Measurements from ENCODE around the gene RALGAPA2.

RALGAPA2 gene

DNA sequence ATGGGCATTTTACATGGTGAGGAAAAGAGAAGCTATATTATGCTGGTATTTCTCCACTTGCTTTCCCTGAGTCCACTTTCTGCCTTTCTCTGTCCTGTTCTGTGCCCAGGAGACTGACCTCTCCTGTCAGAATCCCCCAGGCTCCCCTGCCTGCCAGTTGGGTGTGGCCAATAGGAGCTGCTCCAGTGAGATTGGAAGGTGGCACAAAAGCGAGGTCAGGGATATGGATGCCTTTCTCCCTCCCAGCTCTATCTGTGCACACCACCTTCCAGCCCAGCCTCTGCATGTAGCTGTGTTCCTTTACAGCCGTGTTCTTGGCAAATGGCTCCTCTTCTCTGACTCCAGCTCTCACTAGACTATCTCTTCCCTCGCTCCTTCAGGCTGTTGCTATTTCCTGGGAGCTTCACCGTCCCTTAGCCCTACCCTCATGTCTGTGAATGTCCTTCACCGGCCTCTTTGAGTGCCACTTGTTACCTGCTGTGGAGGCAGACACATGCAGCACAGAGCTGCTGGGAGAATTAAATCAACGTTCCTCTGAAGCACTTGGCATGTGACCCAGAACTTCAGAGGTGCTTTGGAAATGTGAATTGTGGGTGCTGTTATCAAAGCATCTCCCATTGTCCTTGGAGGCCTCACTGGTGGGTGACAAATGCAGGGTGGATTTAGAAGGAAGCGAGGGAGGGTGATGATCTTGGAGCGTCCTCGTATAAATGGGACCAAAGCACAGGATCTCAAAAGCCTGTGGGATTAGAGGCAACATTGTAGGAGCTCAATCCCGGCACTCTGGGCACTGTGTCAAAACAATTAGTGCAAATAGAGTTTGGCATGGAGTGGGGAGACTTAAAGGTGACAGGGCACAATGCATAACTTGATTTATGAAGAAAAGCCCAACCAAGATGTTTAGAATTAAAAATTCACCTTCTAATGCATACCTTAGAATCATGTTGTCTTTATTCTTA lies 28.9 kb upstream of the RALGAPA2 start:
- WGBS, 2 experiments (ENCODE audit: insufficient coverage in 2 of 2): 86 to 94% methylated on average over 5 to 10 of the region's 10 CpGs
- H3K36me3 ChIP-seq (ENCODE audit: control insufficient read depth, insufficient read depth, low read length): no peaks in the 10 kb centered on the region
- H3K4me1 ChIP-seq (ENCODE audit: control insufficient read depth, insufficient read depth, low read length, poor library complexity, severe bottlenecking): no peaks in the 10 kb centered on the region
- no peak overlapping the region for H3K27ac ChIP-seq (ENCODE audit: low read depth, low read length, severe bottlenecking)
- H3K4me3 ChIP-seq (ENCODE audit: extremely low read depth, insufficient read depth, low read length, poor library complexity, severe bottlenecking): no peak overlapping the region
- no peaks in the 10 kb centered on the region for H3K9me3 ChIP-seq (ENCODE audit: control insufficient read depth, low read length)

DNA sequence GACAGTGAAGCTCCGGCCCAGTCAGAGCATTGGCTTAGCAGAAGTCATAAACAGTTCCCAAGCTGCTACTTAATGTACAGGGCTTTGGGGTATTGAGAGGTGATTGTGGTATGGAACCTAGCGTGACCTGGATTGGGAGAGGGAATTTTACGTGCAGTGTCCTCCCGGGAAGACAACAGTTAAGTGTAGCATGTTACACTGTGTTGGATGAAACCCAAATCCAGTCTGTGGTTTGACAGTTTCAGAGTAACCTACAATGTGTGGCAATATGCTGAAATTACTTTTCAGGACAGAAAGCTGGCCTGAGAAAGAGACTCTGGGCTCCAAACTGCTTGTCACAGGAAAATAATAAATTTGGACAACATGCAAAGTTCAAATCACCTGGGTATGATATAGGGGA lies 28.1 kb upstream of the RALGAPA2 start:
- Histone ChIP-seq H3K27ac (ENCODE audit: low read depth, low read length, severe bottlenecking) (no peak overlapping the region), H3K4me3 (ENCODE audit: extremely low read depth, insufficient read depth, low read length, poor library complexity, severe bottlenecking) (no peak overlapping the region), H3K4me1 (ENCODE audit: control insufficient read depth, insufficient read depth, low read length, poor library complexity, severe bottlenecking) (no peaks in the 10 kb centered on the region), H3K9me3 (ENCODE audit: control insufficient read depth, low read length) (no peaks in the 10 kb centered on the region), H3K36me3 (ENCODE audit: control insufficient read depth, insufficient read depth, low read length) (no peaks in the 10 kb centered on the region)
- WGBS, 2 experiments (ENCODE audit: insufficient coverage in 2 of 2): 95 to 100% methylated on average over 4 of the region's 4 CpGs

DNA sequence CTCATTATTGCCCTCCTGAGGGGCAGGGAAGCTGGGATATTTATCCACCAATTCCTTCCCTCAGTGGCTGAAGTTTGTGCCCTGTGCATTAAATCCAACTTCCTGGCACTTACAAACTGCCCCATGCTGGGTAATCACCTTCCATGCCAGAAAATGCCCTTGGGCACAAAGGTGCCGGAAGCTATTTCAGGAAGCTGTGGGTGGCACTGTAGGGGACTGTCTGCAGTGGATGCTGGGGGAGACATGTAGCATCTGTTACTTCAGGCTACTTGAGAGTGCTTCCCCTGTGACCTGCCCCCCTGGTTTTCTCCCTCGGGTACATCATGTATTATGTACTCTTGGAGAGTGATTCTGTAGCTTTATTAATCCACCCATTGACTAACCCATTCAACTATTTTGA lies 24.7 kb upstream of the RALGAPA2 start:
- no peaks in the 10 kb centered on the region for H3K4me1 ChIP-seq (ENCODE audit: control insufficient read depth, insufficient read depth, low read length, poor library complexity, severe bottlenecking)
- no peak overlapping the region for H3K27ac ChIP-seq (ENCODE audit: low read depth, low read length, severe bottlenecking)
- WGBS, 2 experiments (ENCODE audit: insufficient coverage in 2 of 2): 80 to 86% methylated on average over 1 of the region's 2 CpGs
- no peaks in the 10 kb centered on the region for H3K9me3 ChIP-seq (ENCODE audit: control insufficient read depth, low read length)
- H3K4me3 ChIP-seq (ENCODE audit: extremely low read depth, insufficient read depth, low read length, poor library complexity, severe bottlenecking): no peak overlapping the region
- H3K36me3 ChIP-seq (ENCODE audit: control insufficient read depth, insufficient read depth, low read length): no peaks in the 10 kb centered on the region

DNA sequence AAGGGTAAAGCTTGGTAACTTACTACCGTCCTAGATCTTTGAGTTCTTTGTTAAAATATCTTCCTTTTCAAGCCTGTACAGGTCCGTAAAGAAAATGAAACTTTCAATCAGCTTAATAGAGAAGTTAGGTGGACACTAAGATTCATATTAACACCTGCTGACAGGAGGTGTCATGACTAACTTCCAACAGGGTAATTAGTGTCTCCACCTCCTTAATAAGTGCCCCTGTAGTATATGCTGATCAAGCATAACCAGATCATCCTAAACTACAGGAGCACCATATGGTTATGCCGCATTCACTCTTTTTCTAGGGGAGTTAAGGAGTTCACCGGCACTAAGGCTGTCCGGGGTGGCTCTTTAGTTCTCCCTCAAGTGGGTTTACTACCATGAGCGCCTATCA lies 23.9 kb upstream of the RALGAPA2 start:
- no peaks in the 10 kb centered on the region for H3K4me1 ChIP-seq (ENCODE audit: control insufficient read depth, insufficient read depth, low read length, poor library complexity, severe bottlenecking)
- H3K36me3 ChIP-seq (ENCODE audit: control insufficient read depth, insufficient read depth, low read length): no peaks in the 10 kb centered on the region
- no peak overlapping the region for H3K27ac ChIP-seq (ENCODE audit: low read depth, low read length, severe bottlenecking)
- H3K9me3 ChIP-seq (ENCODE audit: control insufficient read depth, low read length): no peaks in the 10 kb centered on the region
- H3K4me3 ChIP-seq (ENCODE audit: extremely low read depth, insufficient read depth, low read length, poor library complexity, severe bottlenecking): no peak overlapping the region
- WGBS, 2 experiments (ENCODE audit: insufficient coverage in 2 of 2): 86 to 100% methylated on average over 1 to 4 of the region's 6 CpGs

DNA sequence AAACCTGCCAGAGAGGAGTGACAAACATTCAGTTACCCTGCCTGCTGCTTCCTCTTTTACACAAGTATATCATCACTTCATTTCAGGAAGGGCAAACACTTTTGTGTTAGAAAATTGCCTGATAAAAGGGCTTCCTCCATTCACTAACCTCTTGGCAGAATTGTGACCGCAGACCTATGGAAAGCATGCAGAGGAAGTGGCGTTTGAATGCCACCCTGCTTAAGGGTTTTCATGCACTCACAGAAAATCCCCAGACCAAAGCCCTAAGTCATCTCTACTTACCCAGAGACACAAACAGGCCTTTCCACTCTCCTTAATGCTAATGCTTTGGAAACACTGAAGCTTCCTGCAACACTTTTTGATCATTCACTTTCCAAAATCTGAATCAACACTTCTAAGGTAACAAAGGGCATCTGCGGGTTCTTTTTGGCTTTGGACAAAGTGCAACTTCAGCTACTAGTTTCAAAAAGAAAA lies 22.1 kb upstream of the RALGAPA2 start:
- Histone ChIP-seq H3K27ac (ENCODE audit: low read depth, low read length, severe bottlenecking) (no peak overlapping the region), H3K4me3 (ENCODE audit: extremely low read depth, insufficient read depth, low read length, poor library complexity, severe bottlenecking) (no peak overlapping the region), H3K9me3 (ENCODE audit: control insufficient read depth, low read length) (no peaks in the 10 kb centered on the region), H3K4me1 (ENCODE audit: control insufficient read depth, insufficient read depth, low read length, poor library complexity, severe bottlenecking) (no peaks in the 10 kb centered on the region), H3K36me3 (ENCODE audit: control insufficient read depth, insufficient read depth, low read length) (no peaks in the 10 kb centered on the region)
- WGBS, 2 experiments (ENCODE audit: insufficient coverage in 2 of 2): 20 to 61% methylated on average over 1 to 3 of the region's 3 CpGs

DNA sequence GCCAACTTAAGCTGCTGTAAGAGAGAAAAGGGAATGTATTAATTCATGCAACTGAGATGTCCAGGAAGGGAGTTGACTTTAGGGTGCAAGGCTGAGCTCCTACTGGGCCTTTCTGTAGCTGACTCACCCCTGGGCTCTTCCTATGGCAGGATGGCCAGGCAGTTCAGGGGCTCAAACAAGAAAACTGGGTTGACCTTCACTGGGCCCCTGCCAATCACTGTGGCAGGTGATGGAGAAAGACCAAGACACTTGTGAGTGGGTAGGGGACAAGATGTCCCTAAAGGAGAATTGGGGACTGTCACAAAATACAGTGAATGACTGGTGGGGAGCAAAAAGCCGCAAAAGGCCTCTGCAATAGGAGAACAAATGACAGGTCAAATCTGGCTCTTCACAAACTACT lies 21.5 kb upstream of the RALGAPA2 start:
- Histone ChIP-seq H3K4me3 (ENCODE audit: extremely low read depth, insufficient read depth, low read length, poor library complexity, severe bottlenecking) (no peak overlapping the region), H3K36me3 (ENCODE audit: control insufficient read depth, insufficient read depth, low read length) (no peaks in the 10 kb centered on the region), H3K27ac (ENCODE audit: low read depth, low read length, severe bottlenecking) (no peak overlapping the region), H3K4me1 (ENCODE audit: control insufficient read depth, insufficient read depth, low read length, poor library complexity, severe bottlenecking) (no peaks in the 10 kb centered on the region), H3K9me3 (ENCODE audit: control insufficient read depth, low read length) (no peaks in the 10 kb centered on the region)
- WGBS, 2 experiments (ENCODE audit: insufficient coverage in 2 of 2): 100% methylated on average over 1 of the region's 1 CpG

DNA sequence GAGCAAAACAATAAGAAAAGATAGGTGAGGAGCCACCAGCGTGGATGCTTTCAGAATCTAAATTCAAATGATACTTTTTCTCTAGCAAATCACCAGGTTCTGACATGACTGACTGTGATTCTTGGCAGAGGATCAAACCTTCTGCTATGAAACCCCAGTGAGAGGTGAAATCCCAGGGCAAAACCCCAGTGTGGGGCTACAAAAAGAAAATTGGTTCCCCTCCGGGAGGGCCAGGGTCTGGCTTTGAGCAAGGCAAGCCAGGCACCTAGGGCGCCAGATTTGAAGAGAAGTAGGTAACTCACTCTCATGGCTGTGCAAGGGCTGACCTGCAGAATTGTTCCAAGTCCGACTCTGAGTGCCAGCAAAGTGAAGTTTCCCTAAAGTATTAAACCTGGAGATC lies 20.2 kb upstream of the RALGAPA2 start:
- Histone ChIP-seq H3K36me3 (ENCODE audit: control insufficient read depth, insufficient read depth, low read length) (no peaks in the 10 kb centered on the region), H3K27ac (ENCODE audit: low read depth, low read length, severe bottlenecking) (no peak overlapping the region), H3K9me3 (ENCODE audit: control insufficient read depth, low read length) (no peaks in the 10 kb centered on the region), H3K4me3 (ENCODE audit: extremely low read depth, insufficient read depth, low read length, poor library complexity, severe bottlenecking) (no peak overlapping the region), H3K4me1 (ENCODE audit: control insufficient read depth, insufficient read depth, low read length, poor library complexity, severe bottlenecking) (no peaks in the 10 kb centered on the region)
- WGBS, 2 experiments (ENCODE audit: insufficient coverage in 2 of 2): 87 to 100% methylated on average over 3 to 4 of the region's 4 CpGs

DNA sequence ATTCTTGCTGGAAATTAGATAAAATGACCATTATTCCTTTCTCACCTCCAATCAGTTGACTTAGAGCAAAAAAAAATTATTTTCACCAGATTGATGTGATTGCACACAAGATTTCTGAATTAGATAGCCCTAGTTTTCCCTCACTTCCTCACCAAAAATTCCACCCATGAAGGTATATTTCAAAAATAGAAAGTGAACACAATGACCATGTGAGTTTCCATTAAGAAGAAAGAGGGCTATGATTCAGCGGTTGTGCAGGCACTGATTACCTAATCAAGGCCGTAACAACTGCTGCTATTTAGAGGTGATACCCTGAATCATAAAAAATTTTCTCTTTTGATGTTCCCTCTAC lies 19.5 kb upstream of the RALGAPA2 start:
- H3K36me3 ChIP-seq (ENCODE audit: control insufficient read depth, insufficient read depth, low read length): no peaks in the 10 kb centered on the region
- no peaks in the 10 kb centered on the region for H3K9me3 ChIP-seq (ENCODE audit: control insufficient read depth, low read length)
- no peak overlapping the region for H3K4me3 ChIP-seq (ENCODE audit: extremely low read depth, insufficient read depth, low read length, poor library complexity, severe bottlenecking)
- H3K27ac ChIP-seq (ENCODE audit: low read depth, low read length, severe bottlenecking): no peak overlapping the region
- no peaks in the 10 kb centered on the region for H3K4me1 ChIP-seq (ENCODE audit: control insufficient read depth, insufficient read depth, low read length, poor library complexity, severe bottlenecking)
- WGBS, 2 experiments (ENCODE audit: insufficient coverage in 2 of 2): no CpG with 5 or more reads among the region's 2 CpGs

DNA sequence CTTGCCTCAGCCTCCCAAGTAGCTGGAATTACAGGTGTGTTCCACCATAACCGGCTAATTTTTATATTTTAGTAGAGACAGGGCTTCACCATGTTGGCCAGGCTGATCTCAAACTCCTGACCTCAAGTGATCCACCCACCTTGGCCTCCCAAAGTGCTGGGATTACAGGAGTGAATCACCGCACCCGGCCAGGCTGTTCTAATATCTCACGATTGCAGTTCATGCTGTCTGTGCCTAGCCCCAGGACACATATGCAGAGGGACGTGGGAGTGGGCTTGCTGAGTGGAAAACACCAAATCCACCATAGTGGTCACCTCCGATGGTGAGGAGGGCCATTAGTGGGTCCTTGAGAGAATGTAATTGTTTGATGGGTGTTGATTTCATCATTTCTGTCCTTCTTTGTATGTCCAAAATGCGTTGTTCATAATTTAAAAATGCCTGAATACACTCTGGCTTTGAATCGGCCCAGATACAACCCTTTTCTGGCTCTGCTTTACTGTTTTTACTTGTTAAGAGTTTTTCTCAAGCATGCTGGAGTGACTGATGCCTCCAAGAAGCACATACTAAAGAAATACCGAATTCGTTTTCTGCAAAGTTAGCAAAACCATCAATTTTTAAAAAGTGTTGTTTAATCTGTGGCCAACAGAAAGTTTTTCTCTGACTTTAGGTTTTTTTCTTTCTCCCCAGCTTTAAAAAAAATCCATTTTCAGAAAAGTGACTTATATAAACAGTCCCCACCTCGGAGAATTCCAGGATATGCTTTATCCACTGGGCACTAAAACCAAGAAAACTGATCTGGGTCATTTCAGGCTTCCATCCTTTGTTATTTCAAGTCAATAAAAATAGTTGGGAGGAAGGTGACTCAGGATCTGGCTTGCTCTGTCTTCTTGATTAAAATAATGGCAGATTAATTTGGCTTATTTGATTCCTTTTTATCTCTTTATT lies 18.8 kb upstream of the RALGAPA2 start:
- WGBS, 2 experiments (ENCODE audit: insufficient coverage in 2 of 2): 89 to 94% methylated on average over 5 to 10 of the region's 11 CpGs
- no peak overlapping the region for H3K27ac ChIP-seq (ENCODE audit: low read depth, low read length, severe bottlenecking)
- no peak overlapping the region for H3K4me3 ChIP-seq (ENCODE audit: extremely low read depth, insufficient read depth, low read length, poor library complexity, severe bottlenecking)
- H3K36me3 ChIP-seq (ENCODE audit: control insufficient read depth, insufficient read depth, low read length): no peaks in the 10 kb centered on the region
- no peaks in the 10 kb centered on the region for H3K9me3 ChIP-seq (ENCODE audit: control insufficient read depth, low read length)
- H3K4me1 ChIP-seq (ENCODE audit: control insufficient read depth, insufficient read depth, low read length, poor library complexity, severe bottlenecking): no peaks in the 10 kb centered on the region

DNA sequence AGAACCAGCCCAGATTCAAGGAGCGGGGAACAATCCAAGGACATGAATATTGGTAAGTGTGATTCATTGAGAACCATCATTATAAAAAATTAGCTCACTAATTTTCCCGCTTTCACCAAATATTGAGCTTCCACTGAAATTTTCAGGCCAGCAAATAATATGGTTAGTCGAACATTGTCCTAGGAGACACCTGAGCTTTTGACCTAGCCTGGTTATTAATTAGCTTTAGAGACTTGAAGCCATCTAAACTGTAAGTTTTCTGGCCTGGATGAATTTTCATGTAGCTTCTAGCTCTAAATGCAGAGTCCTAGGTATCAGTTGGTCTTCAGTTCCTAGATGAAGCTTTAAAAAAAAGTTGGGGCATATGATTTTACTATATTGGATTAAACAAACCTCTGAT lies 17.1 kb upstream of the RALGAPA2 start:
- Histone ChIP-seq H3K4me1 (ENCODE audit: control insufficient read depth, insufficient read depth, low read length, poor library complexity, severe bottlenecking) (no peaks in the 10 kb centered on the region), H3K27ac (ENCODE audit: low read depth, low read length, severe bottlenecking) (no peak overlapping the region), H3K4me3 (ENCODE audit: extremely low read depth, insufficient read depth, low read length, poor library complexity, severe bottlenecking) (no peak overlapping the region), H3K9me3 (ENCODE audit: control insufficient read depth, low read length) (no peaks in the 10 kb centered on the region), H3K36me3 (ENCODE audit: control insufficient read depth, insufficient read depth, low read length) (no peaks in the 10 kb centered on the region)
- WGBS, 2 experiments (ENCODE audit: insufficient coverage in 2 of 2): 78 to 100% methylated on average over 1 of the region's 3 CpGs

All from mesodermal cell (in vitro differentiated cells).